ENCODE measurements around the gene DARS1. TPM values are rescaled to one million over a fixed set of nuclear protein-coding genes. Genes with fewer than 3 reads are reported as not detected.

DARS1 gene
- total and polyA plus RNA-seq, 2 experiments from 2014 or later, result 67.0 to 69.5 TPM

DNA sequence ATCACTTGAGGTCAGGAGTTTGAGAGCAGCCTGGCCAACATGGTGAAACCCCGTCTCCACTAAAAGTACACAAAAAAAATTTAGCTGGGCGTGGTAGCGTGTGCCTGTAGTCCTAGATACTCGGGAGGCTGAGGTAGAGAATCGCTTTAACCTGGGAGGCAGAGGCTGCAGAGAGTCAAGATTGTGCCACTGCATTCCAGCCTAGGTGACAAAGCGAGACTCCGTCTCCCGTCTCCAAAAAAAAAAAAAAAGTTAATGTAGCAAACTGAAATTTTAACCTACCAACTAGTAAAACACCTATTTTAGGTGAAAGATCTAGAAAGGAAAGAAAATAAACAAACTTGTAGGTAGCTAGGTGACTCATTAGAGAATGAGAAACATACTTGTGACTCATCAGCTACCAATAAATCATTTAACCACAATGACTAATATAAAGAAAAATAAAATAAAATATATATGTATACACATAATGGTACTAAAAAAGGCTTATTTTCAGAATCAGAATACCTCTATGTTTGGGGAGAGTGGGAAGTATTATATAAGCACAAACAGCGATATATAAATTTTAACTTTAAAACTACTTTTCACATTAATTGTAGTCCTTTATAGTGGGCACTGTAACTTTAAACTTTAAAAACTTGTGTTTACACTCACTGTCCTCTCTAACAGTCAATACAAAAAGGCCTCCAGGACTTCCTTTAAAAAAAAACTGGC is 36.6 kb downstream of the DARS1 start:
- Histone ChIP-seq H3K27me3 (no peaks in the 10 kb centered on the region), H2AFZ (no peak overlapping the region), H3K4me2 (no peak overlapping the region), H3K27ac (peak overlapping the region; percentile 39), H3K9me3 (ENCODE audit: low read depth) (no peaks in the 10 kb centered on the region), H3K36me3 (replicated peaks; ENCODE audit: insufficient read depth, low read depth) (no peaks in the 10 kb centered on the region), H3K79me2 (peaks cover 48% of the 10 kb centered on the region), H3K4me3 (no peak overlapping the region), H3K4me1 (ENCODE audit: insufficient read depth) (no peaks in the 10 kb centered on the region), H3K9me2 (replicated peaks; ENCODE audit: insufficient read depth) (no peaks in the 10 kb centered on the region), H4K20me1 (ENCODE audit: insufficient read depth, poor library complexity, severe bottlenecking) (peaks cover 5% of the 10 kb centered on the region)
- DNase-seq (ENCODE audit: low spot score), result peak; percentile 9
- TF ChIP-seq, protein P1, sequence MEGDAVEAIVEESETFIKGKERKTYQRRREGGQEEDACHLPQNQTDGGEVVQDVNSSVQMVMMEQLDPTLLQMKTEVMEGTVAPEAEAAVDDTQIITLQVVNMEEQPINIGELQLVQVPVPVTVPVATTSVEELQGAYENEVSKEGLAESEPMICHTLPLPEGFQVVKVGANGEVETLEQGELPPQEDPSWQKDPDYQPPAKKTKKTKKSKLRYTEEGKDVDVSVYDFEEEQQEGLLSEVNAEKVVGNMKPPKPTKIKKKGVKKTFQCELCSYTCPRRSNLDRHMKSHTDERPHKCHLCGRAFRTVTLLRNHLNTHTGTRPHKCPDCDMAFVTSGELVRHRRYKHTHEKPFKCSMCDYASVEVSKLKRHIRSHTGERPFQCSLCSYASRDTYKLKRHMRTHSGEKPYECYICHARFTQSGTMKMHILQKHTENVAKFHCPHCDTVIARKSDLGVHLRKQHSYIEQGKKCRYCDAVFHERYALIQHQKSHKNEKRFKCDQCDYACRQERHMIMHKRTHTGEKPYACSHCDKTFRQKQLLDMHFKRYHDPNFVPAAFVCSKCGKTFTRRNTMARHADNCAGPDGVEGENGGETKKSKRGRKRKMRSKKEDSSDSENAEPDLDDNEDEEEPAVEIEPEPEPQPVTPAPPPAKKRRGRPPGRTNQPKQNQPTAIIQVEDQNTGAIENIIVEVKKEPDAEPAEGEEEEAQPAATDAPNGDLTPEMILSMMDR (IDR thresholded peaks at IDR 0.05; ENCODE audit: poor library complexity), result no peak
- no peak for TF ChIP-seq EZH2phosphoT487 (IDR thresholded peaks at IDR 0.05; ENCODE audit: low read depth, severe bottlenecking, unreplicated experiment)
- TF ChIP-seq EZH2 (IDR thresholded peaks at IDR 0.05; ENCODE audit: borderline replicate concordance), result no peak
- 85% methylated on average over 9 of the region's 9 CpGs for WGBS (ENCODE audit: low lambda C conversion rate, missing lambda C conversion rate)

DNA sequence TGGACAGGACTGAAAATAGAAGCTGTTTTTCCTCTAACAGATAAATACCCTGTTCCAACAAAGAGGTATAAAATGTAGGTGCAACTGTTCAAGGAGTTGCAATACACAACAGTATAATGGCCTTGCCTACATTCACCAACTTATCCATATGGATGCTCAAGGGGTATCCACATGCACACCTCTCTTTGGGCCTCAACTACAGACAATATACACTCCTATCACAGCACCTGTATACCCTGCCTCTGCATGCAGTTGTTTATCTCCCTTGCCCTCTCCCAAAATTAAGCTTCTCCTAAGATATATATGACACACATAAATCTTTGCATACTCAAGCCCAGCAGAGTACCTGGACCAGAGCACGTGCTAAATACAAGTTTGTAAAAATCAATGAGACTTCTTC is 37.3 kb downstream of the DARS1 start:
- TF ChIP-seq EZH2 (IDR thresholded peaks at IDR 0.05; ENCODE audit: borderline replicate concordance), result no peak
- no peak for TF ChIP-seq EZH2phosphoT487 (IDR thresholded peaks at IDR 0.05; ENCODE audit: low read depth, severe bottlenecking, unreplicated experiment)
- TF ChIP-seq, protein P1 (IDR thresholded peaks at IDR 0.05; ENCODE audit: poor library complexity), result no peak
- no peaks in the 10 kb centered on the region for H3K36me3 ChIP-seq (replicated peaks; ENCODE audit: insufficient read depth, low read depth)
- no peaks in the 10 kb centered on the region for H3K27me3 ChIP-seq
- no peak overlapping the region for H3K4me2 ChIP-seq
- no peak overlapping the region for H3K4me3 ChIP-seq
- H4K20me1 ChIP-seq (ENCODE audit: insufficient read depth, poor library complexity, severe bottlenecking), result peaks cover 5% of the 10 kb centered on the region
- H3K9me3 ChIP-seq (ENCODE audit: low read depth), result no peaks in the 10 kb centered on the region
- H2AFZ ChIP-seq, result no peak overlapping the region
- 88% methylated on average over 1 of the region's 1 CpG for WGBS (ENCODE audit: low lambda C conversion rate, missing lambda C conversion rate)
- H3K79me2 ChIP-seq, result peaks cover 50% of the 10 kb centered on the region
- no peaks in the 10 kb centered on the region for H3K9me2 ChIP-seq (replicated peaks; ENCODE audit: insufficient read depth)
- DNase-seq (ENCODE audit: low spot score), result no peak
- H3K27ac ChIP-seq, result peak overlapping the region; percentile 39
- no peaks in the 10 kb centered on the region for H3K4me1 ChIP-seq (ENCODE audit: insufficient read depth)

- Histone ChIP-seq H3K4me3 (no peak overlapping the region), H3K4me1 (ENCODE audit: insufficient read depth) (no peaks in the 10 kb centered on the region), H3K27ac (no peak overlapping the region), H3K79me2 (peaks cover 51% of the 10 kb centered on the region), H3K27me3 (no peaks in the 10 kb centered on the region), H4K20me1 (ENCODE audit: insufficient read depth, poor library complexity, severe bottlenecking) (peaks cover 5% of the 10 kb centered on the region), H3K36me3 (replicated peaks; ENCODE audit: insufficient read depth, low read depth) (no peaks in the 10 kb centered on the region), H3K9me3 (ENCODE audit: low read depth) (no peaks in the 10 kb centered on the region), H3K4me2 (no peak overlapping the region), H2AFZ (no peak overlapping the region), H3K9me2 (replicated peaks; ENCODE audit: insufficient read depth) (no peaks in the 10 kb centered on the region)
- DNase-seq (ENCODE audit: low spot score), result no peak
- TF ChIP-seq EZH2phosphoT487 (IDR thresholded peaks at IDR 0.05; ENCODE audit: low read depth, severe bottlenecking, unreplicated experiment), result no peak
- TF ChIP-seq EZH2 (IDR thresholded peaks at IDR 0.05; ENCODE audit: borderline replicate concordance), result no peak
- TF ChIP-seq, protein P1 (IDR thresholded peaks at IDR 0.05; ENCODE audit: poor library complexity), result no peak
- WGBS (ENCODE audit: low lambda C conversion rate, missing lambda C conversion rate), result 94% methylated on average over 2 of the region's 2 CpGs
Observed at GRCh38 chr2:135947483-135947882, 37.9 kb downstream of the DARS1 start.
